ENCODE measurements around the gene TET3. TPM values are rescaled to one million over a fixed set of nuclear protein-coding genes. Genes with fewer than 3 reads are reported as not detected.

The TET3 gene
- total and polyA plus RNA-seq, 2 experiments from 2014 or later: 3.6 to 19.9 TPM

GRCh38 chr2:73970850-73971471 lies 13.7 kb upstream of the TET3 start (continued):
- TF ChIP-seq ETS1 (IDR thresholded peaks at IDR 0.05): no peak
- no peak for TF ChIP-seq CTCF (conservative IDR thresholded peaks at IDR 0.05; ENCODE audit: low read depth in 2 of 2)

- Histone ChIP-seq H3K4me2 (no peak overlapping the region), H3K4me1 (ENCODE audit: insufficient read depth) (no peaks in the 10 kb centered on the region), H2AFZ (no peak overlapping the region), H3K79me2 (replicated peaks; ENCODE audit: insufficient read depth) (no peaks in the 10 kb centered on the region), H4K20me1 (replicated peaks; ENCODE audit: insufficient read depth) (no peaks in the 10 kb centered on the region), H3K27ac (ENCODE audit: low read depth) (no peak overlapping the region), H3K9me2 (ENCODE audit: insufficient read depth) (no peaks in the 10 kb centered on the region), H3F3A (replicated peaks; ENCODE audit: low read depth) (no peaks in the 10 kb centered on the region), H3K4me3 (no peak overlapping the region), H3K27me3 (ENCODE audit: insufficient read depth) (no peaks in the 10 kb centered on the region), H3K36me3 (ENCODE audit: insufficient read depth) (no peaks in the 10 kb centered on the region)
- no peak overlapping the region for H3K4me3 Mint-ChIP-seq
- H3K9me3 Mint-ChIP-seq: no peaks in the 10 kb centered on the region
- H3K27me3 Mint-ChIP-seq (ENCODE audit: insufficient read depth, low read depth, poor library complexity): peaks cover 12% of the 10 kb centered on the region
- no peak for ATAC-seq
- no peak overlapping the region for H3K27ac Mint-ChIP-seq
- H3K4me1 Mint-ChIP-seq: peaks cover 23% of the 10 kb centered on the region
- no peaks in the 10 kb centered on the region for H3K36me3 Mint-ChIP-seq (ENCODE audit: low read depth)
- no peak for DNase-seq (ENCODE audit: low spot score)
- no peak for TF ChIP-seq EZH2 (IDR thresholded peaks at IDR 0.05; ENCODE audit: low read depth, unreplicated experiment)
- no peak for TF ChIP-seq REST (IDR thresholded peaks at IDR 0.05; ENCODE audit: unreplicated experiment)
- no peak for TF ChIP-seq ZNF114 (CRISPR knock-in tag; IDR thresholded peaks at IDR 0.05)
- no peak for TF ChIP-seq ZNF462 (CRISPR knock-in tag; IDR thresholded peaks at IDR 0.05)
- no peak for TF ChIP-seq CTCF (conservative IDR thresholded peaks at IDR 0.05; ENCODE audit: low read depth in 2 of 2)
- TF ChIP-seq POLR2AphosphoS5 (IDR thresholded peaks at IDR 0.05; ENCODE audit: low read depth): no peak
- TF ChIP-seq CREB1 (CRISPR knock-in tag; IDR thresholded peaks at IDR 0.05; ENCODE audit: low read depth): no peak
- no peak for TF ChIP-seq ZNF331 (CRISPR knock-in tag; IDR thresholded peaks at IDR 0.05; ENCODE audit: low read depth)
Measured at GRCh38 chr2:73971722-73972121, 13.0 kb upstream of the TET3 start.
